Glutamatergic neuron (in vitro differentiated cells): ENCODE results near the gene IL6R. TPM values are rescaled to one million over a fixed set of nuclear protein-coding genes. Genes with fewer than 3 reads are reported as not detected.
"Not testable (repeated sequence)": the region's sequence is repeated elsewhere in the genome, so short reads cannot be mapped to it uniquely, and the experiment has no call there.

ENCODE experiments used
- DNase-seq: peaks from one replicate; pipeline ENCODE4 v3.0.0; 2022
- H3K27ac Mint-ChIP-seq: one replicate; pipeline ENCODE4 v1.8.0; 2020; ENCODE audit warnings: mild to moderate bottlenecking, mixed read lengths, inconsistent platforms; ENCODE audit not compliant: unreplicated experiment
- H3K27me3 Mint-ChIP-seq: one replicate; pipeline ENCODE4 v1.8.0; 2020; ENCODE audit warnings: mild to moderate bottlenecking, moderate library complexity, mixed read lengths, inconsistent platforms; ENCODE audit not compliant: unreplicated experiment
- H3K36me3 Mint-ChIP-seq: one replicate; pipeline ENCODE4 v1.8.0; 2020; ENCODE audit warnings: mild to moderate bottlenecking, mixed read lengths, inconsistent platforms; ENCODE audit not compliant: unreplicated experiment
- H3K4me1 Mint-ChIP-seq: one replicate; pipeline ENCODE4 v1.8.0; 2020; ENCODE audit warnings: mild to moderate bottlenecking, low read depth, mixed read lengths, inconsistent platforms; ENCODE audit not compliant: unreplicated experiment
- H3K4me3 Mint-ChIP-seq: one replicate; pipeline ENCODE4 v1.8.0; 2020; ENCODE audit warnings: mild to moderate bottlenecking, mixed read lengths, inconsistent platforms; ENCODE audit not compliant: unreplicated experiment
- H3K9me3 Mint-ChIP-seq: one replicate; pipeline ENCODE4 v1.8.0; 2020; ENCODE audit warnings: mild to moderate bottlenecking, moderate library complexity, mixed read lengths, inconsistent platforms; ENCODE audit not compliant: unreplicated experiment
- long read RNA-seq: library from polyadenylated mRNA; unstranded; transcript quantifications from one replicate; pipeline ENCODE4 v2.0.0, GENCODE V29; 2020; ENCODE audit not compliant: unreplicated experiment
- total RNA-seq: library from RNA; stranded (reverse); fragmentation: NEBNext Ultra II Directional; extraction: Animal tissue kit (Norgen Biotek cat#: 25700); gene quantifications from one replicate; pipeline ENCODE4 v1.2.1, GENCODE V29; 2021; ENCODE audit not compliant: unreplicated experiment
- TF ChIP-seq, protein P1 (sequence below): fragments of 200-600 bp; sonication (generic); IDR thresholded peaks from one replicate; pipeline ENCODE4 v1.5.0; 2021; ENCODE audit not compliant: partially characterized antibody, unreplicated experiment

IL6R gene
- 1.6 TPM for total RNA-seq
- long read RNA-seq = 0 reads

DNA sequence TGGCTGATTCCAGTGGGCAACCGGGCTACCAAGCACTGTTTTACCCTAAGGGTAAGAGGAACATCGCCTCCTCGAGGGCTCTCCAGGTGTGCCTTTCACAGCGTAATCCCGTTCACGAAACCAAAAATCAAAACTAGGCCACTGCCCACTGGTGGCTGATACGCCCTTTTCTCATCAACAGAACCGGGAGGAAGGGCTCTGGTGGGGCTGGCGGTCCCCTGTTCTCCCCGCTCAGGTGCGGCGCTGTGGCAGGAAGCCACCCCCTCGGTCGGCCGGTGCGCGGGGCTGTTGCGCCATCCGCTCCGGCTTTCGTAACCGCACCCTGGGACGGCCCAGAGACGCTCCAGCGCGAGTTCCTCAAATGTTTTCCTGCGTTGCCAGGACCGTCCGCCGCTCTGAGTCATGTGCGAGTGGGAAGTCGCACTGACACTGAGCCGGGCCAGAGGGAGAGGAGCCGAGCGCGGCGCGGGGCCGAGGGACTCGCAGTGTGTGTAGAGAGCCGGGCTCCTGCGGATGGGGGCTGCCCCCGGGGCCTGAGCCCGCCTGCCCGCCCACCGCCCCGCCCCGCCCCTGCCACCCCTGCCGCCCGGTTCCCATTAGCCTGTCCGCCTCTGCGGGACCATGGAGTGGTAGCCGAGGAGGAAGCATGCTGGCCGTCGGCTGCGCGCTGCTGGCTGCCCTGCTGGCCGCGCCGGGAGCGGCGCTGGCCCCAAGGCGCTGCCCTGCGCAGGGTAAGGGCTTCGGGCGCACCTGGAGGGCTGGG, at the start of gene IL6R:
TSS of gene IL6R (plus strand) at position 360 of the 763 bp plus-strand sequence. CDS start at position 647, 287 bp downstream.
- peaks cover 6% of the 10 kb centered on the region for H3K9me3 Mint-ChIP-seq
- H3K4me3 Mint-ChIP-seq = peak within 1 kb of the TSS; percentile 81
- no peak within 1 kb of the TSS for H3K27ac Mint-ChIP-seq
- DNase-seq = peak; percentile 64
- peaks cover 10% of the 10 kb centered on the region for H3K27me3 Mint-ChIP-seq
- no peaks in the 10 kb centered on the region for H3K4me1 Mint-ChIP-seq
- TF ChIP-seq, protein P1, sequence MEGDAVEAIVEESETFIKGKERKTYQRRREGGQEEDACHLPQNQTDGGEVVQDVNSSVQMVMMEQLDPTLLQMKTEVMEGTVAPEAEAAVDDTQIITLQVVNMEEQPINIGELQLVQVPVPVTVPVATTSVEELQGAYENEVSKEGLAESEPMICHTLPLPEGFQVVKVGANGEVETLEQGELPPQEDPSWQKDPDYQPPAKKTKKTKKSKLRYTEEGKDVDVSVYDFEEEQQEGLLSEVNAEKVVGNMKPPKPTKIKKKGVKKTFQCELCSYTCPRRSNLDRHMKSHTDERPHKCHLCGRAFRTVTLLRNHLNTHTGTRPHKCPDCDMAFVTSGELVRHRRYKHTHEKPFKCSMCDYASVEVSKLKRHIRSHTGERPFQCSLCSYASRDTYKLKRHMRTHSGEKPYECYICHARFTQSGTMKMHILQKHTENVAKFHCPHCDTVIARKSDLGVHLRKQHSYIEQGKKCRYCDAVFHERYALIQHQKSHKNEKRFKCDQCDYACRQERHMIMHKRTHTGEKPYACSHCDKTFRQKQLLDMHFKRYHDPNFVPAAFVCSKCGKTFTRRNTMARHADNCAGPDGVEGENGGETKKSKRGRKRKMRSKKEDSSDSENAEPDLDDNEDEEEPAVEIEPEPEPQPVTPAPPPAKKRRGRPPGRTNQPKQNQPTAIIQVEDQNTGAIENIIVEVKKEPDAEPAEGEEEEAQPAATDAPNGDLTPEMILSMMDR = no peak
- H3K36me3 Mint-ChIP-seq = no peaks in the 10 kb centered on the region

DNA sequence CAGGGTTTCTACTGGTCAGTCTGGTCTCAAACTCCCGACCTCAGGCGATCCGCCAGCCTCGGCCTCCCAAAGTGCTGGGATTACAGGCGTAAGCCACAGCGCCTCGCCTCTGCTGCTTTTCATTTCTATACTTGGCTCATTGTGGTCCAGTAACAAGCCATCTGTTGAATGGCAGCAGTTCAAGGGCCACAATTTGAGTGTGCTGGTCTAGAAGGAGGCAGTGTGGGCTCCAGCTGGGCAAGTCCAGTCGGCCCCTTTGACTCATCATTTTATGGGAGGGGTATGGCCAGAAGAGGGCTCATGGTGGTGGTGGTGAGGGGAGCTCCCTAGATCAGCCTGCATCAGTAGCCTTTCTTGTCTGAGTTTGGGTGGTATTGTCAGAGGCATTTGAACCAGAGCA, 46.6 kb upstream of the IL6R start:
- Mint-ChIP-seq H3K27ac (no peak overlapping the region), H3K4me1 (peaks cover 5% of the 10 kb centered on the region), H3K4me3 (no peak overlapping the region), H3K9me3 (peaks cover 4% of the 10 kb centered on the region), H3K27me3 (peaks cover 5% of the 10 kb centered on the region), H3K36me3 (no peaks in the 10 kb centered on the region)
- TF ChIP-seq, protein P1 = no peak
- no peak for DNase-seq

DNA sequence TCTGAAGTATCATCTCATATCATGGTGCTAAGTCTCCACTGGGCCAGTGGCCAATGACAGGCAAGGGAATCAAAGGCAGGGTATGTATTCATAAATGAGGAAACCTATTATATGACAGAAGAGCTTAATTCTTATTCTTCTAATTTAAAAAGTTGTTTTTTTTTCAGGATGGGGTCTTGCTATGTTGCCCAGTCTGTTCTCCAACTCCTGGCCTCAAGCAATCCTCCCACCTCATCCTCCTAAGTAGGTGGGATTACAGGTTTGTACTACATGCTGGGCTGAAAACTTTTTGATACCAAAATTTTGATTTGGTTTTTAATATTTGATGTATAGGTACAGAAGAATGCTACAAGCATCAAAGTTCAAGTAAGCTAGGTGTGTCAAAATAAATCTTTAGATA, 44.9 kb upstream of the IL6R start:
- H3K36me3 Mint-ChIP-seq = no peaks in the 10 kb centered on the region
- no peaks in the 10 kb centered on the region for H3K27me3 Mint-ChIP-seq
- no peak for DNase-seq
- H3K4me3 Mint-ChIP-seq = no peak overlapping the region
- peaks cover 2% of the 10 kb centered on the region for H3K9me3 Mint-ChIP-seq
- no peak overlapping the region for H3K27ac Mint-ChIP-seq
- no peaks in the 10 kb centered on the region for H3K4me1 Mint-ChIP-seq
- TF ChIP-seq, protein P1 = no peak

DNA sequence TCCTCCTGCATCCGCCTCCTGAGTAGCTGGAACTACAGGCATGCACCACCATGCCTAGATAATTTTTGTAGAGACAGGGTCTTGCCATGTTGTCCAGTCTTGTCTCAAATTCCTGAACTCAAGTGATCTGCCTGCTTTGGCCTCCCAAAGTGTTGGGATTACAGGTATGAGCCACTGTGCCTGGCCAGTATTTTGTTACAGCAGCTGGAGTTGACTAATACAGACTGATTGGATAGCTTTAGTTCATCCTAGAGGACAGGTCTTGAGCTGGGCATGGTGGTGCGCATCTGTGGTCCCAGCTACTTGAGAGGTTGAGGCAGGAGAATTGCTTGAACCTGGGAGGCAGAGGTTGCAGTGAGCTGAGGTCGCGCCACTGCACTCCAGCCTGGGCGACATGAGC, 44.3 kb upstream of the IL6R start:
- H3K27me3 Mint-ChIP-seq, DNase-seq, H3K4me3 Mint-ChIP-seq, H3K4me1 Mint-ChIP-seq, H3K9me3 Mint-ChIP-seq, H3K27ac Mint-ChIP-seq, H3K36me3 Mint-ChIP-seq: not testable (repeated sequence)

DNA sequence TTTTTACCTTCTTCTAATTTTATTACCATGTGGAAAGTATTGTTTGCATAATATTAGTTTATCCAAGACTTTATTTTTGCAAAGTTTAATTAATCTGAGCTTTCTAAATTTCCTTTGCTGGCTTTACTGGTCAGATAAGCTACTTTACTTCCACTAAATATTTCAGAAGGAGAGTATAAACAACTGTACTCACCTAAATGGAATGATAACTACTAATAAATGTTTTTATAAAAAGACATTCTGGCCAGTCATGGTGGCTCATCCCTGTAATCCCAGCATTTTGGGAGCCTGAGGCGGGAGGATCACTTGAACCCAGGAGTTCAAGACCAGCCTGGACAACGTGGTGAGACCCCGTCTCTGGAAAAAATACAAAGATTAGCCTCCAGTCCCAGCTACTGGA, 43.8 kb upstream of the IL6R start:
- Mint-ChIP-seq H3K4me3 (no peak overlapping the region), H3K27me3 (no peaks in the 10 kb centered on the region), H3K4me1 (no peaks in the 10 kb centered on the region), H3K9me3 (peaks cover 2% of the 10 kb centered on the region), H3K36me3 (no peaks in the 10 kb centered on the region), H3K27ac (no peak overlapping the region)
- no peak for DNase-seq
- TF ChIP-seq, protein P1 = no peak
